Liver (tissue), 3 donors: Measurements from ENCODE around the gene ABHD12.

ENCODE experiments used
- FOXA1 ChIP-seq: IDR thresholded peaks from 2 replicates; pipeline ENCODE4 v1.6.1; 2016; ENCODE audit warnings: antibody characterized with exemption
- GABPA ChIP-seq, 2 donors: IDR thresholded peaks in 1 of 2; conservative IDR thresholded peaks in 1 of 2; 2 replicates each; pipeline ENCODE4 v1.6.1; 2016; ENCODE audit warnings: antibody characterized with exemption in 2 of 2, mild to moderate bottlenecking in 1 of 2, moderate library complexity in 1 of 2
- RAD21 ChIP-seq, 2 donors: IDR thresholded peaks; 2 replicates each; pipeline ENCODE4 v1.6.1; 2016; ENCODE audit warnings: antibody characterized with exemption in 2 of 2, mild to moderate bottlenecking in 2 of 2
- TAF1 ChIP-seq: conservative IDR thresholded peaks from 2 replicates; pipeline ENCODE4 v1.6.1; 2016; ENCODE audit warnings: antibody characterized with exemption, mild to moderate bottlenecking
- TF ChIP-seq, protein P1 (sequence below): fragments of 150-350 bp; IDR thresholded peaks from 2 replicates; pipeline ENCODE4 v1.5.1; 2017; ENCODE audit warnings: improper control_type of control experiment, low read depth, low read length; ENCODE audit not compliant: missing input control
- TF ChIP-seq, protein P2 (sequence below): IDR thresholded peaks from 2 replicates; pipeline ENCODE4 v1.6.1; 2016; ENCODE audit warnings: antibody characterized with exemption
- donor health status: healthy.
- donor health status: healthy.

DNA sequence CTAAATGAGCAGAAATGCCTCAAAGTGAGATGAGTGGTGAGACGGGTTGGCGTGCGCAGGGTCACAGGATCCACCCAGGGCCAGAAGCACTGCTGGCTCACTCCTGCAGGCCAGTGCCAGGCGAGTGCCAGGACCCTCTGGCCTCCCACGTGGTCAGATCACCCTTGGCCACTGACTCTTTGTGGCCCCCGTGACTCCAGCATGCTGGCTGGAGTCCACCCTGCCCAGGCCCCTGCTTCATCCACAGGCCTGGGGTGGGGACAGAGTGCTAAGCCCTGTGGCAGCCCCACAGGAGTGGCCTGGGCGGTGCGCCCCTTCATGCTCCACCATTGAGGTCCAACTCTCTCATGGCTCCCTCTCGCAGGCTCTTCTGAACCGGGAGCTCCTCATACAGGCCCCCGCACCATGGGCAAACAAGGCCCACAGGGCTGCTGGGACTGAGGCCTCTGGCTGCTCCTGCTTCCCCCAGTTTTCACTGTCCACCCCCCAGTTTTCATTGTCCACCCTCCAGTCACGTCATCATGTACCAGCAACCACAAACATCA lies 61.6 kb downstream of the ABHD12 start:
- TF ChIP-seq RAD21 (IDR thresholded peaks at IDR 0.05) = no peak
- TF ChIP-seq FOXA1 = no peak
- TF ChIP-seq, protein P1, sequence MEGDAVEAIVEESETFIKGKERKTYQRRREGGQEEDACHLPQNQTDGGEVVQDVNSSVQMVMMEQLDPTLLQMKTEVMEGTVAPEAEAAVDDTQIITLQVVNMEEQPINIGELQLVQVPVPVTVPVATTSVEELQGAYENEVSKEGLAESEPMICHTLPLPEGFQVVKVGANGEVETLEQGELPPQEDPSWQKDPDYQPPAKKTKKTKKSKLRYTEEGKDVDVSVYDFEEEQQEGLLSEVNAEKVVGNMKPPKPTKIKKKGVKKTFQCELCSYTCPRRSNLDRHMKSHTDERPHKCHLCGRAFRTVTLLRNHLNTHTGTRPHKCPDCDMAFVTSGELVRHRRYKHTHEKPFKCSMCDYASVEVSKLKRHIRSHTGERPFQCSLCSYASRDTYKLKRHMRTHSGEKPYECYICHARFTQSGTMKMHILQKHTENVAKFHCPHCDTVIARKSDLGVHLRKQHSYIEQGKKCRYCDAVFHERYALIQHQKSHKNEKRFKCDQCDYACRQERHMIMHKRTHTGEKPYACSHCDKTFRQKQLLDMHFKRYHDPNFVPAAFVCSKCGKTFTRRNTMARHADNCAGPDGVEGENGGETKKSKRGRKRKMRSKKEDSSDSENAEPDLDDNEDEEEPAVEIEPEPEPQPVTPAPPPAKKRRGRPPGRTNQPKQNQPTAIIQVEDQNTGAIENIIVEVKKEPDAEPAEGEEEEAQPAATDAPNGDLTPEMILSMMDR = no peak
- no peak for TF ChIP-seq GABPA (IDR thresholded peaks at IDR 0.05 in 1 of 2, conservative IDR thresholded peaks at IDR 0.05 in 1 of 2)
- no peak for TF ChIP-seq TAF1
- TF ChIP-seq, protein P2, sequence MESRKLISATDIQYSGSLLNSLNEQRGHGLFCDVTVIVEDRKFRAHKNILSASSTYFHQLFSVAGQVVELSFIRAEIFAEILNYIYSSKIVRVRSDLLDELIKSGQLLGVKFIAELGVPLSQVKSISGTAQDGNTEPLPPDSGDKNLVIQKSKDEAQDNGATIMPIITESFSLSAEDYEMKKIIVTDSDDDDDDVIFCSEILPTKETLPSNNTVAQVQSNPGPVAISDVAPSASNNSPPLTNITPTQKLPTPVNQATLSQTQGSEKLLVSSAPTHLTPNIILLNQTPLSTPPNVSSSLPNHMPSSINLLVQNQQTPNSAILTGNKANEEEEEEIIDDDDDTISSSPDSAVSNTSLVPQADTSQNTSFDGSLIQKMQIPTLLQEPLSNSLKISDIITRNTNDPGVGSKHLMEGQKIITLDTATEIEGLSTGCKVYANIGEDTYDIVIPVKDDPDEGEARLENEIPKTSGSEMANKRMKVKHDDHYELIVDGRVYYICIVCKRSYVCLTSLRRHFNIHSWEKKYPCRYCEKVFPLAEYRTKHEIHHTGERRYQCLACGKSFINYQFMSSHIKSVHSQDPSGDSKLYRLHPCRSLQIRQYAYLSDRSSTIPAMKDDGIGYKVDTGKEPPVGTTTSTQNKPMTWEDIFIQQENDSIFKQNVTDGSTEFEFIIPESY = no peak
